GM12878 (cell line): ENCODE measurements around the gene GBP6. TPM values are rescaled to one million over a fixed set of nuclear protein-coding genes. Genes with fewer than 3 reads are reported as not detected.

Experiments used
- ATAC-seq: fragments of 200-7000 bp; cut with Tn5 transposase; 3 replicates; pipeline ENCODE4 v1.9.1; 2020; ENCODE audit warnings: mild to moderate bottlenecking, moderate library complexity
- BruUV-seq: library from RNA; stranded (reverse); fragments of 400-500 nt; replicated peaks from 2 replicates; lab custom pipeline; 2021; lab: Mats Ljungman, UMichigan
- CTCF ChIA-PET: fragments of 300-600 bp; sonication (Branson Sonifier 250); formaldehyde crosslinking; extraction: SDS; loops from one replicate; lab custom pipeline; 2021; ENCODE audit warnings: inconsistent platforms; lab: Yijun Ruan, JAX
- POLR2A ChIA-PET: fragments of 350-600 bp; formaldehyde crosslinking; extraction: SDS; loops from one replicate; lab custom pipeline; 2021; ENCODE audit warnings: inconsistent platforms; lab: Charles Lee
- RAD21 ChIA-PET: fragments of 300-600 bp; sonication (Branson Sonifier 250); formaldehyde crosslinking; loops from one replicate; lab custom pipeline; 2023; ENCODE audit warnings: antibody characterized with exemption; ENCODE audit not compliant: unreplicated experiment; lab: Charles Lee
- SMC1A ChIA-PET: fragments of 300-600 bp; sonication (Branson Sonifier 250); formaldehyde crosslinking; loops from one replicate; lab custom pipeline; 2023; ENCODE audit not compliant: unreplicated experiment, uncharacterized antibody; lab: Charles Lee
- DNase-seq: peaks from one replicate; pipeline ENCODE4 v3.0.0-alpha.2; 2011; ENCODE audit warnings: low read depth, low spot score
- FAIRE-seq: peaks from 3 replicates; lab custom pipeline; 2011; peaks lifted over from hg19 to GRCh38; lab: Jason Lieb, UNC
- H2AFZ ChIP-seq: 2 replicates; pipeline ENCODE4 v1.6.0; 2011; ENCODE audit warnings: low read depth, low read length, control low read depth; ENCODE audit not compliant: control insufficient read depth
- H3K27ac ChIP-seq: 2 replicates; pipeline ENCODE4 v1.5.1; 2011; ENCODE audit warnings: control low read depth; ENCODE audit not compliant: control insufficient read depth, insufficient read depth
- H3K27me3 ChIP-seq, 2 experiments: replicated peaks in 1 of 2; 2 replicates each; pipeline versions ENCODE4 v1.6.0 to v1.6.1; 2011; ENCODE audit warnings: low read length in 1 of 2; ENCODE audit not compliant: control insufficient read depth in 2 of 2, insufficient read depth in 2 of 2
- H3K36me3 ChIP-seq, 2 experiments: 2 replicates each; pipeline ENCODE4 v1.5.1; 2011; ENCODE audit warnings: low read length in 1 of 2; ENCODE audit not compliant: control insufficient read depth in 2 of 2, insufficient read depth in 2 of 2
- H3K4me1 ChIP-seq: 2 replicates; pipeline ENCODE4 v1.6.1; 2011; ENCODE audit warnings: mild to moderate bottlenecking, low read length, moderate library complexity, mixed read lengths; ENCODE audit not compliant: control insufficient read depth, insufficient read depth
- H3K4me2 ChIP-seq: 2 replicates; pipeline ENCODE4 v1.6.0; 2011; ENCODE audit warnings: control low read depth; ENCODE audit not compliant: control insufficient read depth, insufficient read depth
- H3K4me3 ChIP-seq: fragments of 200-600 bp; sonication (generic); 2 replicates; pipeline ENCODE4 v1.5.1; 2016
- H3K79me2 ChIP-seq: 2 replicates; pipeline ENCODE4 v1.6.0; 2011; ENCODE audit warnings: low read length; ENCODE audit not compliant: control insufficient read depth, insufficient read depth
- H3K9ac ChIP-seq: 2 replicates; pipeline ENCODE4 v1.8.0; 2011; ENCODE audit warnings: low read length, control low read depth, mixed read lengths; ENCODE audit not compliant: control insufficient read depth, insufficient read depth
- H3K9me3 ChIP-seq: replicated peaks from 3 replicates; pipeline ENCODE4 v1.5.1; 2011; ENCODE audit warnings: mild to moderate bottlenecking, low read length; ENCODE audit not compliant: control insufficient read depth, insufficient read depth
- H4K20me1 ChIP-seq: 2 replicates; pipeline ENCODE4 v1.6.0; 2011; ENCODE audit not compliant: control insufficient read depth, insufficient read depth
- HDAC2 ChIP-seq: fragments of 200-600 bp; sonication (generic); IDR thresholded peaks from 2 replicates; pipeline ENCODE4 v1.6.1; 2017
- NFXL1 ChIP-seq: fragments of 450-650 bp; IDR thresholded peaks from 2 replicates; pipeline ENCODE4 v1.6.1; 2017; ENCODE audit warnings: antibody characterized with exemption, mild to moderate bottlenecking, borderline replicate concordance
- NR2C2 ChIP-seq: IDR thresholded peaks from 2 replicates; pipeline ENCODE4 v1.6.1; 2011; ENCODE audit warnings: borderline replicate concordance, low read depth; ENCODE audit not compliant: control insufficient read depth, insufficient read length
- NR2F1 ChIP-seq: fragments of 450-650 bp; conservative IDR thresholded peaks from 2 replicates; pipeline ENCODE4 v1.6.1; 2017; ENCODE audit warnings: mild to moderate bottlenecking
- SP1 ChIP-seq: IDR thresholded peaks from one replicate; pipeline ENCODE4 v1.6.1; 2011; ENCODE audit warnings: low read depth, low read length
- TBL1XR1 ChIP-seq: IDR thresholded peaks from 2 replicates; pipeline ENCODE4 v1.6.1; 2012; ENCODE audit warnings: low read depth, low read length, improper control_type of control experiment
- ZBTB4 ChIP-seq: fragments of 450-650 bp; formaldehyde crosslinking; IDR thresholded peaks from 2 replicates; pipeline ENCODE4 v1.4.0; 2022; ENCODE audit warnings: mild to moderate bottlenecking, moderate library complexity
- whole genome bisulfite sequencing: methylation state at CpG from one replicate; pipeline ENCODE4 v1.1.6; 2016; ENCODE audit warnings: low lambda C conversion rate; ENCODE audit not compliant: insufficient replicate concordance, insufficient coverage; ENCODE audit errors: missing lambda C conversion rate; 5-methylcytosine and 5-hydroxymethylcytosine counted together
- in situ Hi-C: fragments of 300-500 bp; cut with MboI; formaldehyde crosslinking; loops from 9 replicates; pipeline ENCODE4 v1.14.3; 2018; ENCODE audit warnings: mixed read lengths
- intact Hi-C: fragments of 100-400 bp; cut with micrococcal nuclease; formaldehyde crosslinking; loops from one replicate; pipeline ENCODE4 v1.14.2; 2022; ENCODE audit not compliant: unreplicated experiment
- polyA plus RNA-seq, 11 experiments: library from polyadenylated mRNA; depleted of rRNA in 4 of 11; unstranded in 6 of 11; stranded (reverse) in 5 of 11; fragments of >200 nt; fragmentation: Nextera tagmentation in 4 of 11; fragmentation: Illumina TruSeq in 1 of 11; extraction: Ambion mirVana in 4 of 11; extraction: Trizol in 1 of 11; gene quantifications; 1 replicate in 1 of 11; 2 replicates in 10 of 11; pipeline versions ENCODE4 v1.2.1 to v1.2.3, GENCODE V29; 2011 to 2016; ENCODE audit warnings: inconsistent platforms in 2 of 11, missing spikeins in 2 of 11, low read depth in 1 of 11
- total RNA-seq, 4 experiments: library from RNA; depleted of rRNA in 3 of 4; stranded (reverse); fragments of >200 nt in 3 of 4; fragmentation: Illumina TruSeq in 1 of 4; extraction: Trizol in 1 of 4; gene quantifications; 2 replicates each; pipeline versions ENCODE4 v1.2.1 to v1.2.3, GENCODE V29; 2013 to 2021
- TF ChIP-seq, protein P1 (sequence below): fragments of 450-650 bp; IDR thresholded peaks from 2 replicates; pipeline ENCODE4 v1.6.1; 2016; ENCODE audit warnings: mild to moderate bottlenecking

GBP6 gene
- total and polyA plus RNA-seq, 10 of the 15 experiments (the other 5 are each of a cell fraction or from before 2014, with no cell fraction given), result 0.03 to 2.7 (median 0.05) TPM; not detected in 6

- intact Hi-C loops (loop anchor here (2.0 kb wide), 1 partner anchor 151 kb away; no protein-coding TSS in a partner anchor), in situ Hi-C loops (no loop called here)
- no peaks in the 10 kb centered on the region for H3K4me1 ChIP-seq
- WGBS, result 0% methylated on average over 1 of the region's 1 CpG
- no peak overlapping the region for H3K9ac ChIP-seq
- H4K20me1 ChIP-seq, result no peaks in the 10 kb centered on the region
- CTCF ChIA-PET, result no interaction called here
- H3K4me2 ChIP-seq, result no peak overlapping the region
- H2AFZ ChIP-seq, result no peak overlapping the region
- no TSS peak for BruUV-seq
- H3K79me2 ChIP-seq, result no peaks in the 10 kb centered on the region
- no peak overlapping the region for H3K4me3 ChIP-seq
- H3K27ac ChIP-seq, result no peak overlapping the region
- POLR2A ChIA-PET, result no interaction called here
- no peaks in the 10 kb centered on the region for H3K9me3 ChIP-seq
- ATAC-seq (no peak), FAIRE-seq (no peak), DNase-seq (no peak)
- SMC1A ChIA-PET, result interaction anchor here (0.7 to 1.1 kb wide), 2 partner anchors 12 to 352 kb away, joined by 3 read pairs; partner anchors contain the start of gene GBP6
- H3K36me3 ChIP-seq, result no peaks in the 10 kb centered on the region
- TF ChIP-seq NFXL1 (no peak), SP1 (no peak), NR2C2 (no peak), ZBTB4 (CRISPR knock-in tag) (no peak), HDAC2 (no peak), TBL1XR1 (no peak), NR2F1 (no peak)
- TF ChIP-seq, protein P1, sequence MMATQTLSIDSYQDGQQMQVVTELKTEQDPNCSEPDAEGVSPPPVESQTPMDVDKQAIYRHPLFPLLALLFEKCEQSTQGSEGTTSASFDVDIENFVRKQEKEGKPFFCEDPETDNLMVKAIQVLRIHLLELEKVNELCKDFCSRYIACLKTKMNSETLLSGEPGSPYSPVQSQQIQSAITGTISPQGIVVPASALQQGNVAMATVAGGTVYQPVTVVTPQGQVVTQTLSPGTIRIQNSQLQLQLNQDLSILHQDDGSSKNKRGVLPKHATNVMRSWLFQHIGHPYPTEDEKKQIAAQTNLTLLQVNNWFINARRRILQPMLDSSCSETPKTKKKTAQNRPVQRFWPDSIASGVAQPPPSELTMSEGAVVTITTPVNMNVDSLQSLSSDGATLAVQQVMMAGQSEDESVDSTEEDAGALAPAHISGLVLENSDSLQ, result no peak
- RAD21 ChIA-PET, result interaction anchor here (1.0 kb wide), 1 partner anchor 266 kb away, joined by 4 read pairs; no protein-coding TSS in a partner anchor
- peaks cover 0 to 3% of the 10 kb centered on the region in 2 experiments; a peak in 2 of 4 replicates for H3K27me3 ChIP-seq
Observed at GRCh38 chr1:89351597-89352311, 12.1 kb upstream of the GBP6 start.
